ENCODE results near the gene DDX10. TPM values are rescaled to one million over a fixed set of nuclear protein-coding genes. Genes with fewer than 3 reads are reported as not detected.

DDX10 gene
- total and polyA plus RNA-seq, 9 donors: 13.1 to 34.3 (median 25.7) TPM

DNA sequence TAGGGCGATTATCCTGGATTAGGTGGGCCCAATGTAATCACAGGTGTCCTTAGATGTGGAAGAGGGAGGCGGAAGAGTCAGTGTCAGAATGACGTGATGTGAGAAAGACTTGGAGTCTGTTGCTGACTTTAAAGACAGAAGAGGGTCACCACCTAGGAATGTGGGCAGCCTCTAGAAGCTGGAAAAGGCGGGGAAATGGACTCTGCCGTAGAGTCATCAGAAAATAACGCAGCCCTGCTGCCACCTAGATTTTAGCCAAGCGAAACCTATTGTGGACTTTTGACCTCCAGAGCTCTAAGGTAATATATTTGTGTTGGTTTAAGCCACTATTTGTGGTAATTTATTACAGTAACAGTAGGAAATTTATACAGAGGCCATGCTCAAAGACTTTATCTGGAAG, 4.8 kb downstream of the DDX10 start:
- intact Hi-C loops (cut with DNase I): loop anchor here in 2 of 4 donors (5.0 to 10.0 kb wide), 3 partner anchors 195 to 555 kb away; partner anchors contain the start of genes ATM (in 1 of the 2) and NPAT (in 1 of the 2)
- H3K27ac ChIP-seq: no peak overlapping the region
- no peak for DNase-seq
- no peak overlapping the region for H3K4me3 ChIP-seq
- H3K9me3 ChIP-seq: no peaks in the 10 kb centered on the region
- WGBS, 3 donors: 95 to 96% (median 96%) methylated on average over 7 of the region's 7 CpGs
- H3K4me1 ChIP-seq (ENCODE audit: insufficient read depth): peaks cover 22% of the 10 kb centered on the region
- H3K36me3 ChIP-seq: no peaks in the 10 kb centered on the region
- TF ChIP-seq POLR2A (IDR thresholded peaks at IDR 0.05) (no peak), EP300 (IDR thresholded peaks at IDR 0.05) (no peak)
- TF ChIP-seq, protein P1, sequence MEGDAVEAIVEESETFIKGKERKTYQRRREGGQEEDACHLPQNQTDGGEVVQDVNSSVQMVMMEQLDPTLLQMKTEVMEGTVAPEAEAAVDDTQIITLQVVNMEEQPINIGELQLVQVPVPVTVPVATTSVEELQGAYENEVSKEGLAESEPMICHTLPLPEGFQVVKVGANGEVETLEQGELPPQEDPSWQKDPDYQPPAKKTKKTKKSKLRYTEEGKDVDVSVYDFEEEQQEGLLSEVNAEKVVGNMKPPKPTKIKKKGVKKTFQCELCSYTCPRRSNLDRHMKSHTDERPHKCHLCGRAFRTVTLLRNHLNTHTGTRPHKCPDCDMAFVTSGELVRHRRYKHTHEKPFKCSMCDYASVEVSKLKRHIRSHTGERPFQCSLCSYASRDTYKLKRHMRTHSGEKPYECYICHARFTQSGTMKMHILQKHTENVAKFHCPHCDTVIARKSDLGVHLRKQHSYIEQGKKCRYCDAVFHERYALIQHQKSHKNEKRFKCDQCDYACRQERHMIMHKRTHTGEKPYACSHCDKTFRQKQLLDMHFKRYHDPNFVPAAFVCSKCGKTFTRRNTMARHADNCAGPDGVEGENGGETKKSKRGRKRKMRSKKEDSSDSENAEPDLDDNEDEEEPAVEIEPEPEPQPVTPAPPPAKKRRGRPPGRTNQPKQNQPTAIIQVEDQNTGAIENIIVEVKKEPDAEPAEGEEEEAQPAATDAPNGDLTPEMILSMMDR (IDR thresholded peaks at IDR 0.05): no peak
- H3K27me3 ChIP-seq: no peaks in the 10 kb centered on the region

DNA sequence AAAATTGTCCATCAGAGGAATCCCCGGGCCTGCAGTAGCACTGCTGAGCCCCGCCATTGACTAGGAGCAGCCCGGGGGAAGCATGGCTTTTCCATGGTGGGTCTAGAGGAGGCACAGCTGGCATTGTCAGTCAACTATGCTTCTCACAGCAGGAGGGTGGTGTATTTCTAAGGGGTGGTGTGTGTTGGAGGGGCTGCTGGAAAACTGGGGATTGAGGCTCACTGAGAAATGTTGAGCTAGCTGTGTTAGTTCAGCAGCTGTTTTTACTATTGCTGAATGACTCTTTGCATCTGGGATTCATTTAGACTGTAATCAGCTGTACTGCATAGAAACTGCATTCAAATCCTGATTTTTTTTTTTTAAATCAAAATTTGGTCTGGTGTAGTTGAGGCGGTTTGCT, 5.6 kb downstream of the DDX10 start:
- H3K27ac ChIP-seq: no peak overlapping the region
- no peaks in the 10 kb centered on the region for H3K36me3 ChIP-seq
- no peak for TF ChIP-seq POLR2A (IDR thresholded peaks at IDR 0.05)
- intact Hi-C loops (cut with DNase I): no loop called here
- WGBS, 3 donors: 93 to 94% (median 93%) methylated on average over 4 of the region's 4 CpGs
- H3K27me3 ChIP-seq: no peaks in the 10 kb centered on the region
- no peak for DNase-seq
- no peaks in the 10 kb centered on the region for H3K9me3 ChIP-seq
- H3K4me3 ChIP-seq: no peak overlapping the region
- peaks cover 22% of the 10 kb centered on the region for H3K4me1 ChIP-seq (ENCODE audit: insufficient read depth)

DNA sequence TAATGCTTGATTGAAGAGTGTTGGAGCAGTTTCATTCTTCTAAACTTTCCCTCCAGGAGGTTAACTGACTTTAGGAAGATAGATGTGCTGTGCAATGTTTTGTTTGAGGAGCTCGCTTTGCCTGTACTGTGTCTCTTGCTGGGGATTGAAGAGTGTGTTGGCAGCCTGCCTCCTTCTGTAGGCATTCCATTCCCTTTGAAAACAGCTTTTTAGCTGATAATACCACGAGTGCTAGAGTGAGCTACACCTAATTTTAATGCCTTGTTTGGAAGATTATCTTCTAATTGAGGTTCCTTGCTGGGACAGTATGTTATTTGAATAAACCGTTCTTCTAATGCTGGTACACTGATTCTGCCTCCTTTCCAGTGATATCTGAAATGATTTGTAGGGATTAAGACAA, 7.2 kb downstream of the DDX10 start:
- no peaks in the 10 kb centered on the region for H3K36me3 ChIP-seq
- TF ChIP-seq EP300 (IDR thresholded peaks at IDR 0.05) (no peak), POLR2A (IDR thresholded peaks at IDR 0.05) (no peak)
- TF ChIP-seq, protein P1 (IDR thresholded peaks at IDR 0.05): no peak
- no peaks in the 10 kb centered on the region for H3K27me3 ChIP-seq
- peaks cover 17% of the 10 kb centered on the region for H3K4me1 ChIP-seq (ENCODE audit: insufficient read depth)
- no peaks in the 10 kb centered on the region for H3K9me3 ChIP-seq
- DNase-seq: peak in 3 of 5 donors; percentile 29 to 60 (median 42)
- H3K4me3 ChIP-seq: no peak overlapping the region
- intact Hi-C loops (cut with DNase I): no loop called here
- 7 to 18% (median 7%) methylated on average over 3 of the region's 3 CpGs for WGBS, 3 donors
- no peak overlapping the region for H3K27ac ChIP-seq

DNA sequence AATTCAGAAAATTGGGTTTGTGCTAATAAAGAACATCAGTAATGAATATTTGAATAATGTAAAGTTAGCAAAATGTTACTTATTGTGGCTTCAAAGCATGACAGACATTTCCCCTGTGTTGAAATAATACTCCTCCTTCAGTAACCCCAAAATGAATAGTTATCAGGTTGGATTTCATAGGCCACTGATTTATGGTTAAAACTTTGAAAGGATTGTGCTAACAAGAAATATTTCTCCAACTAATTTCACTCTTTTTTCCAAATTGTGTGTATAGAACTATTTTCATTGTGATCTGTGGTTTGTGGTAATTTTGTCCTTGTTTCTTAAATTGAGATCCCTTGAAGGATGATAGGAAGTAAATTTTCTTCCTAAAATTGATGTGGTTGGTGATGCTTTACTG, 7.9 kb downstream of the DDX10 start:
- no peak for DNase-seq
- intact Hi-C loops (cut with DNase I): no loop called here
- Histone ChIP-seq H3K36me3 (no peaks in the 10 kb centered on the region), H3K4me1 (ENCODE audit: insufficient read depth) (peaks cover 12% of the 10 kb centered on the region), H3K27me3 (no peaks in the 10 kb centered on the region), H3K4me3 (no peak overlapping the region), H3K27ac (no peak overlapping the region), H3K9me3 (no peaks in the 10 kb centered on the region)
- TF ChIP-seq EP300 (IDR thresholded peaks at IDR 0.05) (no peak), POLR2A (IDR thresholded peaks at IDR 0.05) (no peak)
- TF ChIP-seq, protein P1 (IDR thresholded peaks at IDR 0.05): no peak

DNA sequence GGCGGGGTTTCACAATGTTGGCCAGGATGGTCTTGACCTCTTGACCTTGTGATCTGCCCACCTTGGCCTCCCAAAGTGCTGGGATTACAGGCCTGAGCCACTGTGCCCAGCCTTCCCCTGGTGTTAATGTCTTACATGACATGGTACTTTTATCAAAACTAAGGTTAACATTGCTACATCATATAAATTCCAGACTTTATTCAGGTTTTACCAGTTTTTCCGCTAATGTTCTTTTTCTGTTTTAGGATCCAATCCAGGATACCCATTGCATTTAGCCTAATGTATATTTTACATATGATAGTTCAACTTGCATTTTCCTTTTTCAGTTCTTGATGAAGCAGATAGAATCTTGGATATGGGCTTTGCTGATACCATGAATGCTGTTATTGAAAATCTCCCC, 14.2 kb downstream of the DDX10 start:
- intact Hi-C loops (cut with DNase I): no loop called here
- Histone ChIP-seq H3K4me1 (ENCODE audit: insufficient read depth) (peaks cover 3% of the 10 kb centered on the region), H3K36me3 (no peaks in the 10 kb centered on the region), H3K27ac (no peak overlapping the region), H3K4me3 (no peak overlapping the region), H3K9me3 (no peaks in the 10 kb centered on the region), H3K27me3 (no peaks in the 10 kb centered on the region)
- TF ChIP-seq, protein P1 (IDR thresholded peaks at IDR 0.05): no peak
- TF ChIP-seq POLR2A (IDR thresholded peaks at IDR 0.05) (no peak), EP300 (IDR thresholded peaks at IDR 0.05) (no peak)
- WGBS, 3 donors: 98 to 100% (median 99%) methylated on average over 2 of the region's 2 CpGs
- DNase-seq: no peak

All from ovary (tissue), 9 donors.